Stimulated activated CD8-positive, alpha-beta memory T cell treated with anti-CD3 and anti-CD28 coated beads, Interleukin-12 subunit alpha, Interleukin-12 subunit beta, amount 100 ng/mL, for 24 hours (primary cell): Measurements from ENCODE around the gene STIP1.

Source experiments
- DNase-seq: peaks from one replicate; pipeline ENCODE4 v3.0.0-alpha.2; 2020; ENCODE audit errors: extremely low read depth

STIP1 gene

GRCh38 chr11:64185693-64186491 lies at the start of gene STIP1:
STIP1 (plus strand) TSS chr11:64186171; CDS start chr11:64186262, 91 bp downstream.
- DNase-seq: peak; percentile 93

GRCh38 chr11:64136765-64137441 lies 49.1 kb upstream of the STIP1 start:
- DNase-seq: no peak

GRCh38 chr11:64138398-64138797 lies 47.6 kb upstream of the STIP1 start:
- no peak for DNase-seq

- DNase-seq: no peak
Measured at GRCh38 chr11:64139049-64139448, 46.9 kb upstream of the STIP1 start.

GRCh38 chr11:64140082-64140481 lies 45.9 kb upstream of the STIP1 start:
- no peak for DNase-seq

GRCh38 chr11:64141081-64141783 lies 44.7 kb upstream of the STIP1 start:
- DNase-seq: no peak

- DNase-seq: no peak
Measured at GRCh38 chr11:64144587-64145472, 41.1 kb upstream of the STIP1 start.

DNA sequence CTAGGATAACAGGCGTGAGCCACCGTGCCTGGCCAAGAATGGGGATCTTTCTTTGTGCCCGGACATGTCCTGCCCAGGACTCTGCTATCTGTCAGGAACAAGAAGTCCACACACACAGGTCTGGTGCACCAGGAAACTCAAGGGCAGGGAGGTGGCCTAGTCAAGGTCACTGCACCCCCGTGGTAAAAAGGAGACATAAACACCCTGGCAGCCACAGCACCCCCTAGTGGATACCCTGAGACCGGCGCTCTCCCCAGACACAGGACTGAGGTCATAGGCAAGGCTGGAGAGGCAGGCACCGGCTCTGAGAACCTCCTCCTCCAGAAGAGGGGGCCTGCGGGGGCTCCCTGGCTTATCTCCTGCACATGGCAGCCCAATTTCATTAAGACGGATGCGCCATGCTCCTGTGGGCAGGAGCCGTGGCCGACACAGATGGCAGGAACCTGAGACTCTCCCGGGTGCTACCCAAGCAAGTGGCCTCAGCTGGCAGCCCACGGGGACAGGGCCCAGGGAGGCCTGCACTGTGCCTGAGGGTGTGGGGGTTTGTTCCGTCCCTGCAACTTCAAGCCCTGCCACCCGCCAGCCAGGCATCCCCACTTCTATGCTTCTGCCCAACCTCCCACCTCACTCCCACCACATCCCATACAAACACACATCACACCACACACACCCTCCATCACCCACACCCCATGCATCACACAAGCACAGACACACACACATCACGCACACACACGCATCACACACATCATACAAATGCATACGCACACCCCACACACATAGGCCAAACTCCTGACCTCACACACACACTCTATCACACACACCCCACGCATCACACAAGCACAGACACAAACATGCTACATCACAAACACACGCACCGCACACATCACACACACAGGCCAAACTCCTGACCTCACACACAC lies 39.7 kb upstream of the STIP1 start:
- DNase-seq: peak; percentile 5

DNA sequence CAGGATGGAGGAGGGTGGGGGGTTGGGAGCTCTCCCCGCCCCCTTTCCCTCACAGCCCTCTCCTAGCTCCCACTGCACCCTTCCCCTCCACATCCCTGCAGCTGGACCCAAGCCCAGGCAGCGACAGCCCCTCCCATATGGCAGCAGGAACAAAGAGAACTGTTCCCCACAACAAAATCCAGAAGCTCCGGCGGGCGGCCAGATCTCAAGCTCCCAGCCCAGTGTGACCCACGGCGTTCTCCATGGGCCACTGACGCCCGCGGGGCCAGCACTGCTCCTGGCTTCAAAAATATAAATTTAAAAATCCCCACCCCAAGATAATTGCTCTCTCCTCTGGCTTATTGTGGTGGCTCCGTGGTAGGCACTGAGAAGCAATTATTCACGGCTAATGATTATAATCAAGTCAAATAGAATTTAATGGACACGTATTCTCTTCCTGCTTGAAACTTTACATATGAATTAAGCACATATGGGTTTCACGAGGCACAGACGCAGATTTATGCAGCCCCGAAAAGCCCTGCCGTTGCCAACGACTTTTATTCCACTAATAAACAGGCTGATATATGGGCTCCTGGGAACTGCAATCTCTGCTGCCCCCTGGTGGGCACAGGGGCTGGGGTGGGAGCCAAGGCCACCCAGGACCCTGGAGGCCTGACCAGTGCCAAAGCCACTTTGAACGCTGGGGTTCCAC lies 37.6 kb upstream of the STIP1 start:
- DNase-seq: peak; percentile 21

GRCh38 chr11:64148917-64149617 lies 36.9 kb upstream of the STIP1 start:
- no peak for DNase-seq

DNA sequence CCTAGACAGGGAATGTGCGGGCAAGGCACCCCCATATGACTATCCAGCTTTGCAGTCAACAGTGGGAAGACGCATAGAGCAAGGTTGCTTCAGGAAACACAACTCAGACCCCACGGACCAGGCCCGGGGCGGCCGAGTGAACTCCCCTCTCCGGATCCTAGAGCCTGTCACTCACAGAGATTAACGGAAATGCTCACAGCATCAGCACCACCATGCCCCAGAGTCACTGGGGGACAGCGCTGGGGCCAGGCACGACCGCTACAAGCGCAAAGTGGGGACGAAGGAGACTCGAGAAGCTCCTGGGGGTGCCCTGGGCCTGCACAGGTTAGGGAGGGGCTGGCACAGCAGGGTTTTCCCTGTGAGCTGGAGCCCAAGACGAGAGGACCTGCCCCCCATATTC lies 35.9 kb upstream of the STIP1 start:
- DNase-seq: no peak

DNA sequence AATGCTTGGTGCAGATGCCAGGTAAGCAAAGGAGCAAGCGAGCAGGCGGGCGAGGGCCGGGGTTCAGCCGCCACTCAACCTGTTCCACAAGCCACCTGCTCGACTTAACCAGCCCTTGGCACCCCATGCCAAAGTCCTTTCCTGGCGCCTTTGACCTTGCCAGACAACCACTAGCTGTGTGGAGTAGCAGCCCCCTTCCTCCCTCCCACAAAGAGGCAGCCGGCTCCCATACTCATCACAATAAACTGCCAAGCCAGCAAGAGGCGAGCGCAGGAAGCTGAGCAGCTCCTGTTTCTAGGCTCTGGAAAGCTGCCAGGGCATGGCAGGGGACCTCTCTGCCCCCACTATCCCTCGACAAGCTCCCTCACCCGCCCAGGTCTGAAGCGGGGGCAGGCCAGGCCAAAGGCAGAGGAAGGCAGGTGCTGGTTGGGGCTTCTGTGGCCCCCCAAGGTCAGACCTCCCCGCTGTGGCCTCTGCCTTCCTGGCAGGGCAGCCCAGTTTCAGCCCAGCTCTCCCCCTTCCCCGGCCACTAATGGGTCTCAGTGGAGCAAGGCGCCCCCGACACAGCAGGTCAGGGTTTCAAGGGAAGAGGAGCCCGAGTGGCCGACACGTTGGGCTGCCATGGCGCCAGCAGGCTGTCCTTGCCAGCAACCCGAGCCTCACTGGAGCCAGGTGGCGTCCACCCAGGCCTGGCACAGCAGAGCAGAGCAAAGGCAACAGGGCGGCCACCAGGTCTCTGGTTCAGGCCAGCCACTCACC lies 35.3 kb upstream of the STIP1 start:
- no peak for DNase-seq

DNA sequence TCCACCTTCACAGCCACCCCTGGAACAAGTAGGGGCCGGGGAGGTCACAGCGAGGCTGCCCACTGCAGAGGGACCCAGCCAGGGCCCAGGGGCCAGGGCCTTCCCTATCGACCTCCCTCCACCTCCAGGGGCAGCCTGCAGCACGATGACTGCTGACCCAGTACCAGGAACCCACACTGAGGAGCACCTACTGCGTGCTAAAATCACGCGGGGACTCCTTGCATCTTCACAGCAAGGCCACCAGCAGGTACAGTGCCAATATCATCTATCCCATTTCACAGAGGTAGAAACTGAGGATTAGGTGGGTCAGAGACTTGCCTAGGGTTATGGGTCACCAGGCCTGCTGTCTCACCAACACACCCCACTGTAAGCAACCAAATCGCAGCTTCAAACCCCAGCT lies 34.6 kb upstream of the STIP1 start:
- no peak for DNase-seq

DNA sequence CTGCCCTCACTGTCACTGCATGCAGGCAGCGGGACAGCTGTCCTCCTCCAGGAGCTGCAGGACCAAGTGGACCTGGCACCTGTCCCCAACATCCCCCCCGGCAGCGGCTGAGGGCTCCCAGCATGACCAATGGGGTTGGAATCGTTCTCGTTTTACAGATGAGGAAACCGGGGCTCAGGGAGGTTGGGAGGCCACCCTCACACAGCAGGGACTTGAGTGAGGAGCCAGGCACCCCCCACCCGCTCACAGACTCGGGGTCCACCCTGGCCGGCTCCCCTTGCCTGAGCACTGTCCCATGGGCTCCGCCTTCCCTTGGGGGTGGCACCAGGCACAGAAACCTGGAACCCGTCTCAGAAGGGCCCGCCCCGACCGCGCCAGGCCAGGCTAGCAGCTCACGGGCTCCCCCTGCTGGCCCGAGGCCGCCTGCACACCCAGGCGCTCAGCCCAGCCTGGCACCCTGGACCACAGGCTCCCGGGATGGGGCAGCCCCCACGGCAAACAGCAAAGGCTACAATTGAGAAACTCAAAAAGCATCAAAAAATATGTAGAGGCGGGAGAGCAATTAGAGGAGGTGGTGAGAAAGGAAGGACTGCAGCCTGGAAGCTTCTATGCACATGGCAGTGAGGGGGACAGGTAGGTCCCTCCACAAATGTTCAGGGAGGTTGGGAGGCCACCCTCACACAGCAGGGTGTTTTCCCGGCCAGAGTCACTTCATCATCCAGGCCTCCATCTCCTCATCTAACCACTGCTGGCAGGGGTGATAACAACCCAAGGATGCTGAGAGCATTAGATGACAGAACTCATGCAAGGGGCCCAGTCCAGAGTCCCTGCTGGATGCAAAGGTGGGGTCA lies 32.9 kb upstream of the STIP1 start:
- peak; percentile 16 for DNase-seq

GRCh38 chr11:64153812-64154211 lies 32.2 kb upstream of the STIP1 start:
- DNase-seq: no peak

GRCh38 chr11:64156235-64157011 lies 29.5 kb upstream of the STIP1 start:
- DNase-seq: no peak
